Stomach (tissue), 9 donors: ENCODE measurements around the gene PCSK4. TPM values are rescaled to one million over a fixed set of nuclear protein-coding genes. Genes with fewer than 3 reads are reported as not detected.

Experiments
- DNase-seq, 2 donors: peaks; one replicate each; pipeline versions ENCODE4 v3.0.0 to v3.0.0-alpha.2; 2013 to 2019
- H3K27ac ChIP-seq, 5 donors: fragments of 200-600 bp in 4 of 5; sonication (generic) in 4 of 5; one replicate each; pipeline ENCODE4 v1.5.1; 2013 to 2019; ENCODE audit warnings: mild to moderate bottlenecking in 1 of 5, moderate library complexity in 1 of 5
- H3K27me3 ChIP-seq, 3 donors: fragments of 200-600 bp; sonication (generic); one replicate each; pipeline ENCODE4 v1.5.1; 2017 to 2019; ENCODE audit warnings: mixed run types in 1 of 3
- H3K36me3 ChIP-seq, 4 donors: fragments of 200-600 bp; sonication (generic); 1 replicate in 3 of 4; 2 replicates in 1 of 4; pipeline ENCODE4 v1.5.1; 2016 to 2019
- H3K4me1 ChIP-seq, 4 donors: fragments of 200-600 bp; sonication (generic); one replicate each; pipeline ENCODE4 v1.5.1; 2016 to 2019
- H3K4me3 ChIP-seq, 4 donors: fragments of 200-600 bp; sonication (generic) in 3 of 4; one replicate each; pipeline ENCODE4 v1.5.1; 2016 to 2019; ENCODE audit warnings: mild to moderate bottlenecking in 1 of 4
- H3K9me3 ChIP-seq, 4 donors: fragments of 200-600 bp; sonication (generic); one replicate each; pipeline ENCODE4 v1.5.1; 2016 to 2019
- CTCF ChIP-seq, 7 experiments: fragments of 450-650 bp in 4 of 7; fragments of 200-600 bp in 3 of 7; sonication (generic) in 3 of 7; IDR thresholded peaks; one replicate each; pipeline ENCODE4 v1.5.1; 2016 to 2019; ENCODE audit warnings: antibody characterized with exemption in 7 of 7, control low read depth in 2 of 7, mild to moderate bottlenecking in 1 of 7
- EP300 ChIP-seq: sonication (generic); formaldehyde crosslinking; IDR thresholded peaks from one replicate; pipeline ENCODE4 v1.6.1; 2017; ENCODE audit warnings: antibody characterized with exemption
- POLR2A ChIP-seq, 4 donors: fragments of 450-650 bp; IDR thresholded peaks; one replicate each; pipeline ENCODE4 v1.6.1; 2016; ENCODE audit warnings: antibody characterized with exemption in 4 of 4, control low read depth in 2 of 4, mild to moderate bottlenecking in 1 of 4, moderate library complexity in 1 of 4
- POLR2AphosphoS5 ChIP-seq, 3 donors: sonication (generic); formaldehyde crosslinking; IDR thresholded peaks; one replicate each; pipeline ENCODE4 v1.6.1; 2016; ENCODE audit warnings: antibody characterized with exemption in 3 of 3
- WGBS, 5 donors: extraction: QIAGEN DNeasy Blood & Tissue Kit in 3 of 5; methylation state at CpG; one replicate each; pipeline versions ENCODE4 v1.1.5 to v1.1.7; 2013 to 2018; 5-methylcytosine and 5-hydroxymethylcytosine counted together
- intact Hi-C: fragments of 100-400 bp; cut with DNase I; formaldehyde crosslinking; loops from one replicate; pipeline ENCODE4 v1.15.1; 2023; ENCODE audit warnings: low total_unique reads
- polyA plus RNA-seq, 3 donors: library from polyadenylated mRNA; stranded (reverse); fragments of 200-250 nt; gene quantifications; one replicate each; pipeline ENCODE4 v1.2.3, GENCODE V29; 2013
- total RNA-seq, 5 donors: library from RNA; depleted of rRNA; stranded (reverse); fragments of >200 nt; gene quantifications; one replicate each; pipeline versions ENCODE4 v1.1.0 to v1.2.3, GENCODE V29; 2014 to 2016
- donor health status: healthy with polysubstance abuse.
- donor health status: Bipolar disorder and iron deficiency.
- donor health status: healthy.

PCSK4 gene
- total and polyA plus RNA-seq, 8 donors = 1.7 to 26.8 (median 4.1) TPM; not detected in 2

- DNase-seq = no peak
- Histone ChIP-seq H3K4me3 (no peak overlapping the region), H3K27me3 (no peaks in the 10 kb centered on the region), H3K36me3 (peaks cover 60 to 71% (median 71%) of the 10 kb centered on the region in 4 donors), H3K4me1 (peaks cover 14 to 28% (median 20%) of the 10 kb centered on the region in 4 donors), H3K9me3 (no peaks in the 10 kb centered on the region), H3K27ac (no peak overlapping the region)
- TF ChIP-seq POLR2AphosphoS5 (IDR thresholded peaks at IDR 0.05) = no peak
- no peak for TF ChIP-seq CTCF (IDR thresholded peaks at IDR 0.05)
- no peak for TF ChIP-seq POLR2A (IDR thresholded peaks at IDR 0.05)
- TF ChIP-seq EP300 = no peak
- 91 to 96% (median 95%) methylated on average over 13 to 17 of the region's 17 CpGs for WGBS, 5 donors
- intact Hi-C loops = no loop called here
These were observed 56.1 kb downstream of the PCSK4 start for GRCh38 chr19:1434040-1434366.

GRCh38 chr19:1433119-1434039 lies 56.8 kb downstream of the PCSK4 start:
- Histone ChIP-seq H3K9me3 (no peaks in the 10 kb centered on the region), H3K27me3 (no peaks in the 10 kb centered on the region), H3K27ac (no peak overlapping the region), H3K4me1 (peaks cover 17 to 31% (median 20%) of the 10 kb centered on the region in 4 donors), H3K4me3 (no peak overlapping the region), H3K36me3 (peaks cover 61 to 78% (median 77%) of the 10 kb centered on the region in 4 donors)
- intact Hi-C loops = no loop called here
- no peak for TF ChIP-seq POLR2AphosphoS5 (IDR thresholded peaks at IDR 0.05)
- TF ChIP-seq CTCF (IDR thresholded peaks at IDR 0.05) = no peak
- TF ChIP-seq EP300 = no peak
- TF ChIP-seq POLR2A (IDR thresholded peaks at IDR 0.05) = no peak
- 80 to 86% (median 84%) methylated on average over 23 to 47 of the region's 47 CpGs for WGBS, 5 donors
- DNase-seq = no peak

- DNase-seq = no peak
- H3K9me3 ChIP-seq = no peaks in the 10 kb centered on the region
- H3K4me1 ChIP-seq = peaks cover 14 to 25% (median 17%) of the 10 kb centered on the region in 4 donors
- no peak overlapping the region for H3K4me3 ChIP-seq
- no peaks in the 10 kb centered on the region for H3K27me3 ChIP-seq
- peaks cover 61 to 86% (median 86%) of the 10 kb centered on the region in 4 donors for H3K36me3 ChIP-seq
- intact Hi-C loops = no loop called here
- 90 to 93% (median 91%) methylated on average over 16 of the region's 16 CpGs for WGBS, 5 donors
- no peak overlapping the region for H3K27ac ChIP-seq
- TF ChIP-seq POLR2AphosphoS5 (IDR thresholded peaks at IDR 0.05) (no peak), EP300 (no peak), CTCF (IDR thresholded peaks at IDR 0.05) (no peak), POLR2A (IDR thresholded peaks at IDR 0.05) (no peak)
These were observed 57.7 kb downstream of the PCSK4 start for GRCh38 chr19:1432507-1432887.

- TF ChIP-seq POLR2A (IDR thresholded peaks at IDR 0.05) (no peak), EP300 (no peak), POLR2AphosphoS5 (IDR thresholded peaks at IDR 0.05) (no peak), CTCF (IDR thresholded peaks at IDR 0.05) (no peak)
- Histone ChIP-seq H3K36me3 (peaks cover 61 to 92% (median 91%) of the 10 kb centered on the region in 4 donors), H3K27me3 (no peaks in the 10 kb centered on the region), H3K4me1 (peaks cover 12 to 20% (median 15%) of the 10 kb centered on the region in 4 donors), H3K27ac (no peak overlapping the region), H3K9me3 (no peaks in the 10 kb centered on the region), H3K4me3 (no peak overlapping the region)
- no peak for DNase-seq
- 87 to 93% (median 92%) methylated on average over 21 to 24 of the region's 24 CpGs for WGBS, 5 donors
- intact Hi-C loops = no loop called here
These were observed 58.2 kb downstream of the PCSK4 start for GRCh38 chr19:1431759-1432506.
